H4 (cell line): ENCODE data around the gene ZSCAN10. TPM values are rescaled to one million over a fixed set of nuclear protein-coding genes. Genes with fewer than 3 reads are reported as not detected.
A peak's percentile ranks its signal among the peaks of the same experiment; 100 is the strongest.
"Not testable (repeated sequence)": the region's sequence is repeated elsewhere in the genome, so short reads cannot be mapped to it uniquely, and the experiment has no call there.

ENCODE experiments used
- DNase-seq: peaks from one replicate; pipeline ENCODE4 v3.0.0-alpha.2; 2015; ENCODE audit warnings: low spot score
- total RNA-seq: library from RNA; depleted of rRNA; stranded (reverse); fragments of >200 nt; shearing (Covaris generic); gene quantifications from 2 replicates; pipeline ENCODE4 v1.2.3, GENCODE V29; 2014

ZSCAN10 gene
- total RNA-seq, 1 experiment from 2014 or later, result not detected

DNA sequence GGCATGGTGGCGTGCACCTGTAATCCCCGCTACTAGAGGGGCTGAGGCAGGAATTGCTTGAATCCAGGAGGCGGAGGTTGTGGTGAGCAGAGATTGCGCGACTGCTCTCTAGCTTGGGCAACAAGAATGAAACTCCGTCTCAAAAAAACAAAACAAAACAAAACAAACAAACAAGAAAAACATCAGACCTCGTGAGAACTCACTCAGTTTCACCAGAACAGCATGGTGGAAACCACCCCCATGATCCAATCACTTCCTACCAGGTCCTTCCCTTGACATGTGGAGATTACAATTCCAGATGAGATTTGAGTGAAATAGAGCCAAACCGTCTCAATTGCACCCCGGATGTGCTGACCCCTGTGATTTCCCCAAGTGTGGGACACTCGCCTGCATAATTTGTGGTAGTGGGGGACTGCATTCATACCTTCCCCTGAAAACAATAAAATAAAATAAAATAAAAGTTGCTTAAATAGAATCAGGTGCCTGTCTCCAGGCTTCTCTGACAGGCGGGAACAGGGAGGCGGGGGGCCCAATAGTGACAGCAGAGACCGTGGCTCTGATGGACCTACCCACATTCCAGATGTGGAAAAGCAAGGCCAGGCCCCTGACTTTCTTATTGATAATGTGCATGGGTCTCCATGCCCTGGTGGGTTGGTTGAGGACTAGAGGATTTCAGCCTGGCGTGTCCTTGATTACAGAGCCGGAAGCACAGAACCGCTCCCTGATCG is 13.1 kb downstream of the ZSCAN10 start:
- DNase-seq, result no peak

DNA sequence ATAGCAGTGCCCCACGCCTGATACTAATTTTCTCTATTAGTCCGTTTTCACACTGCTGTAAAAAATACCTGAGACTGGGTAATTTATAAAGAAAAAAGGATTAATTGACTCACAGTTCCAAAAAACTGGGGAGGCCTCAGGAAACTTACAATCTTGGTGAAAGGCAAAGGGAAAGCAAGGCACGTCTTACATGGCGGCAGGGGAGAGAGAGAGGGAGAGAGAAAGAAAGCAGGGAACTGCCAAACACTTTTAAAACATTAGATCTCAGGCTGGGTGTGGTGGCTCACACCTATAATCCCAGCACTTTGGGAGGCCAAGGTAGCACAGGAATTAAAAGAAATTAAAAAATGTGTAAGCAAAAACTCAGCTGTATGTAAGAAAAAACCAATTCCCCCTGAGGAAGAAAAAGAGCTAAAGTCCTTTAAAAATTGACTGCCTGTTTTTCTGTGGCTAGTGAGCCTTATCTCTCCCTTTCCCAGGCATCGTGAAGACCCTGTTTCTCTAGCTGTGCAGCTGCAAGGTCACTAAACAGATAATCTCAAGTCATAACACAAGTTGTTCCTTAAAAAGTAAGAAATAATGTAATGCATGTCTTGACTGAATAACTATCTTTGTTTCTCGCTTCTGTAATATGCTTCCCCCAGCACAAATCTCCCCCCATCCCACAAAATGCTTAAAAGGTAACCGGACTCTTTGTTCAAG is 14.0 kb downstream of the ZSCAN10 start:
- DNase-seq, result no peak

DNA sequence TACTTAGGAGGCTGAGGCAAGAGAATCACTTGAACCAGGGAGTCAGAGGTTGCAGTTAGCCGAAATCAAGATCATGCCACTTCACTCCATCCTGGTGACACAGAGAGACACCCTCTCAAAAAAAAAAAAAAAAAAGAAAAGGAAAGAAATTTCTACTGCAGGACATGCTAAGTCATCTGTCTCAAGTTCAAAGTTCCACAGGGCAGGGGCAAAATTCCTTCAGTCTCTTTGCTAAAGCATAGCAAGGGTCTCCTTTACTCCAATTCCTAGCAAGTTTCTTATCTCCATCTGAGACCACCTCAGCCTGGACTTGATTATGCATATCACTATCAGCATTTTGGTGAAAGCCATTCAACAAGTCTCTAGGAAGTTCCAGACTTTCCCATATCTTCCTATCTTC is 14.6 kb downstream of the ZSCAN10 start:
- no peak for DNase-seq

- not testable (repeated sequence) for DNase-seq
Observed at GRCh38 chr16:3083408-3083807, 15.7 kb downstream of the ZSCAN10 start.

- DNase-seq, result not testable (repeated sequence)
Observed at GRCh38 chr16:3081957-3082356, 17.1 kb downstream of the ZSCAN10 start.

- DNase-seq, result no peak
Observed at GRCh38 chr16:3080024-3080423, 19.1 kb downstream of the ZSCAN10 start.

DNA sequence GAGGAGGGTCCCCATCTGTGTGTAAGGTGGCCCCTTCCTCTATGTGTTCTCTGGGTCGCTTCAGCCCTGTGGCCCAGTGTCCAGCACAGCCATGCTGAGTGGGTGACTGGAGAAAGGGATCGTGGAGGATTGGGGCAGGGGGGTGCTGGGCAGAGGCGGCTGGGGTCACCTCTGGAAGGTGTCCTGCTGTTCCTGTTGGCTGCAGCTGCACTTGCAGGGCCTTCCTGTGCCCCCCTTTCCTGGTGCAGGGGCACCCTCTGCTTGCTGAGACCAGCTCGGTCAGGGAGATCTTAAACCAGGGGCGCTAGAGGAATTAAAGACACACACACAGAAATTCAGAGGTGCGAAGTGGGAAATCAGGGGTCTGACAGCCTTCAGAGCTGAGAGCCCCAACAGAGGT is 22.5 kb downstream of the ZSCAN10 start:
- DNase-seq, result no peak

- DNase-seq, result not testable (repeated sequence)
Observed at GRCh38 chr16:3075946-3076345, 23.1 kb downstream of the ZSCAN10 start.

- DNase-seq, result no peak
Observed at GRCh38 chr16:3075523-3075915, 23.6 kb downstream of the ZSCAN10 start.

DNA sequence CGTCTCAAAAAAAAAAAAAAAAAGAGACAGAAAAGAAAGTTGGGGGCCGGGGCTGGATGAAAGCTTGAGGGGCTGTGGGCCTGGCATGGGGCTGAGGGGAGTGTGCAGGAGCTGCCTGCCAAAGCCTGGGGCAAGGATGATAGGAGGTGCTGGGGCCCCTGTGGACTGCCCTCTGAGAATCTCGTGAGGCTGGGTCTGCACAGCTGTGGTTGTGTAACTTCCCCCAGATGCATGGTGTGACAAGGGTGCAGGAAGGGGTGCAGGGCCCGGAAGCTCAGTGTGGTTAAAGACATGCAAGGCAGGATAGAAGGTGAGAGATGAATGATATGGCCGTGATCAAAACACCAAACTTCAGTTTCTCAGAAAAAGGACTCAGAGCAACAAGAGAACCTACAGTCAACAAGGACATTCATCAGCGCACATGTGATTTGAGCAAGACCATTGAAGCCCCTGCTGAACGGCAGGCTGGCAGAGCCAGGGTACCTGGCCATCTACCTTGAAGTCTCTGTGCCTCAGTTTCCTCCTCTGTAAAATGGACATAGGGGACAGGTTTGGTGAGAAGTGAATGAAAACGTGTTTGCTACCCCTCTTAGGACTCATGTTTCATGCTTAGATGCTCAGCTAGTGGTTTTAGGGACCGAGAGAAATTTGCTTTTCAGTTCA is 24.1 kb downstream of the ZSCAN10 start:
- DNase-seq, result no peak

DNA sequence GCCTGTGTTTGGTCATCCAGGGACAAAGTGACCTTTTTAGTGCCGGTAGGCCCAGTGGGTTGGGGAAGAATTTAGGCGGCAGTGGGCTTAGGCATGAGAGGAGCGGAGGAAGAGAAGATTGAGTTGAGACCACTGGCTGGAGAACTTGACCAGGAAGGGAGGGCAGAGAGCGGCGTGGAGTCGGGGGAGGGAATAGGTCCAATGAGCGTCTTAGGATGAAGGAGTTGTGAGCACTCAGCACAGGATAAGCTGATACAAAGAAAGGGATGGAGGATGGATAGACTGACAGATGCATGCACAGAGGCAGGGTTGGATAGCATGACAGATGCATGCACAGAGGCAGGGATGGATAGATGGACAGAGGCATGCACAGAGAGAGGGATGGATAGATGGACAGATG is 25.6 kb downstream of the ZSCAN10 start:
- no peak for DNase-seq

- not testable (repeated sequence) for DNase-seq
Observed at GRCh38 chr16:3072576-3073263, 26.4 kb downstream of the ZSCAN10 start.

- not testable (repeated sequence) for DNase-seq
Observed at GRCh38 chr16:3072148-3072547, 26.9 kb downstream of the ZSCAN10 start.

GRCh38 chr16:3071655-3072054 is 27.4 kb downstream of the ZSCAN10 start:
- no peak for DNase-seq

- no peak for DNase-seq
Observed at GRCh38 chr16:3070608-3071111, 28.4 kb downstream of the ZSCAN10 start.

DNA sequence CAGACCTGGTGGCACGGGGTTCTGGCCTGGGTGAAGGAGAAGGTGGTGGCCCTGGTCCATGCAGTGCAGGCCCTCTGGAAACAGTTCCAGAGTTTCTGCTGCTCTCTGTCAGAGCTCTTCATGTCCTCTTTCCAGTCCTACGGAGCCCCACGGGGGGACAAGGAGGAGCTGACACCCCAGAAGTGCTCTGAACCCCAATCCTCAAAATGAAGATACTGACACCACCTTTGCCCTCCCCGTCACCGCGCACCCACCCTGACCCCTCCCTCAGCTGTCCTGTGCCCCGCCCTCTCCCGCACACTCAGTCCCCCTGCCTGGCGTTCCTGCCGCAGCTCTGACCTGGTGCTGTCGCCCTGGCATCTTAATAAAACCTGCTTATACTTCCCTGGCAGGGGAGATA is 29.9 kb downstream of the ZSCAN10 start:
- DNase-seq, result not testable (repeated sequence)

DNA sequence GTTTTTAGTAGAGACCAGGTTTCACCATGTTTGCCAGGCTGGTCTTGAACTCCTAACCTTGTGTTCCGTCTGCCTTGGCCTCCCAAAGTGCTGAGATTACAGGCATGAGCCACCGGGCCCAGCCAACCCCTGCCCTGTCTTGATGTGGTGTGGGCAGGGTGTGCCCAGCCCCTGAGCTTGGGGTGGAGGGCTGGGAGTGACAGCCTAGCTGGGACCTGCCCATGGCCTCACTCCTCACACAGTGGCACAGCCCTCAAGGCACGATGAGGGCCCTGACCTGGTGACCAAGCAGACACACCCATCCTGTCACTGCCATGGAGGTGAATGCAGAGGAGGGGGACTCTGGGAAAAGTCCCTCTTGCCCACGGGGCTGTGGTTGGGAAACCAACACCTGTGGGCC is 30.6 kb downstream of the ZSCAN10 start:
- DNase-seq, result no peak

- DNase-seq, result no peak
Observed at GRCh38 chr16:3066440-3066748, 32.7 kb downstream of the ZSCAN10 start.

DNA sequence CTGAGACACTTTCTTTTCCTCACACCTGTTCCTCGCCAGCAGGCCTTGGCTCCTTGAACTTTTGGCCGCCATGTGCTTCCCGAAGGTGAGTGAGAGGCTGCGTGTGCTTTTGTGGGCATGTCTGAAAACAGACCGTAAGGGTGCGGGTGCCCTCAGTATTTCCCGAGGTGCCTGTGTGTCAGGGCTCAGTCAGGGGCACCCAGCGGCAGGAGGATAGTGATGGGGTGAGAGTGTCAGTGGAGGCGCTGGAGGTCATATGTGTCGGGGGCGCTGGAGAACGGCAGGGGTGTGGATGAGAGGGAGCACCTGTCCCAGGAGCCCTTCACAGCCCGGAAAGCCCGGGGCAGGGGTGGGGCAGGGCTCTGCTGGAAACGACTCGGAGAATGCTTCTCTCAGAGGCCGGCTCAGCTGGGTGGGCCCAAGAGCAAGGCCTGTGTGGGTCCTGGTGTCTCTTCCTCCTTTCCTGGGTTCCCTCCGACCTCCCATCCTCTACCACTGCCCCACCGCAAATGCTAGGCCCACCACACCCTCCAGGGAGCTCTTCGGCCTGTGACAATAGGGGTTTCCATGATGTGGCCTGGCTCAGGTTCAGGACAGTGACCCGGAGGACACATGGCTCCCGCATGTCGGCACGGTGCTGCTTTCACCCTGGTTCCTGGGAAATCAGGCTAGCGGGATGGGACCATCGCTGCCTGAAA is 33.2 kb downstream of the ZSCAN10 start:
- no peak for DNase-seq

- DNase-seq, result peak; percentile 69
Observed at GRCh38 chr16:3065069-3065741, 33.9 kb downstream of the ZSCAN10 start, which contains the start of gene IL32. Gene IL32 (plus strand): TSS chr16:3065640. CDS start chr16:3065812, 172 bp downstream.
